MM.1S (cell line): ENCODE data around the gene DCLK2.

Source experiments
- EZH2 ChIP-seq: fragments of 300-600 bp; sonication (generic); optimal IDR thresholded peaks from 2 replicates; pipeline ENCODE3; 2017; ENCODE audit warnings: low read depth, mild to moderate bottlenecking, antibody characterized with exemption, low read length, mixed read lengths
- TF ChIP-seq, protein P1 (sequence below): fragments of 300-600 bp; sonication (generic); IDR thresholded peaks from 2 replicates; pipeline ENCODE4 v1.5.1; 2016; ENCODE audit warnings: antibody characterized with exemption, low read length, mixed read lengths

DNA sequence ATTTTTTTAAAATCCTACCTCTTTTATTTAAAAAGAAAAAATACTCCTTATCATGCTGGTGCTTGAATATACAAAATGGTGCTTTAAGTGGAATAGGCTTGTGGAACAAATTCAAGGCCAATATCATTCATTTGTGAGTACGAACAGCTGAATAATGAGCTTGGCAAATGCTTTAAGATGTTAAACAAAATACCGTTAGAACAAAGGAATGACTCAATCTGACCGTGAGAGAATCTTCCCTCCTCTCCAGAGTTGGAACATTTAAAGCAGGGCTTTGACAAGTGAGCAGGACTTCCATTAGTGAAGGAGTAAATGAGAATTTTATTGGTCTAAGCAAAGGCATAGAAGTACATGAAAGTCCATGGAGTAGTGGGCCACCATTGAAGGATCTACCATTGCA, 74.5 kb downstream of the DCLK2 start:
- TF ChIP-seq, protein P1, sequence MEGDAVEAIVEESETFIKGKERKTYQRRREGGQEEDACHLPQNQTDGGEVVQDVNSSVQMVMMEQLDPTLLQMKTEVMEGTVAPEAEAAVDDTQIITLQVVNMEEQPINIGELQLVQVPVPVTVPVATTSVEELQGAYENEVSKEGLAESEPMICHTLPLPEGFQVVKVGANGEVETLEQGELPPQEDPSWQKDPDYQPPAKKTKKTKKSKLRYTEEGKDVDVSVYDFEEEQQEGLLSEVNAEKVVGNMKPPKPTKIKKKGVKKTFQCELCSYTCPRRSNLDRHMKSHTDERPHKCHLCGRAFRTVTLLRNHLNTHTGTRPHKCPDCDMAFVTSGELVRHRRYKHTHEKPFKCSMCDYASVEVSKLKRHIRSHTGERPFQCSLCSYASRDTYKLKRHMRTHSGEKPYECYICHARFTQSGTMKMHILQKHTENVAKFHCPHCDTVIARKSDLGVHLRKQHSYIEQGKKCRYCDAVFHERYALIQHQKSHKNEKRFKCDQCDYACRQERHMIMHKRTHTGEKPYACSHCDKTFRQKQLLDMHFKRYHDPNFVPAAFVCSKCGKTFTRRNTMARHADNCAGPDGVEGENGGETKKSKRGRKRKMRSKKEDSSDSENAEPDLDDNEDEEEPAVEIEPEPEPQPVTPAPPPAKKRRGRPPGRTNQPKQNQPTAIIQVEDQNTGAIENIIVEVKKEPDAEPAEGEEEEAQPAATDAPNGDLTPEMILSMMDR = no peak
- no peak for TF ChIP-seq EZH2
